ENCODE data around the gene DIPK2A.

Gene DIPK2A, protein sequence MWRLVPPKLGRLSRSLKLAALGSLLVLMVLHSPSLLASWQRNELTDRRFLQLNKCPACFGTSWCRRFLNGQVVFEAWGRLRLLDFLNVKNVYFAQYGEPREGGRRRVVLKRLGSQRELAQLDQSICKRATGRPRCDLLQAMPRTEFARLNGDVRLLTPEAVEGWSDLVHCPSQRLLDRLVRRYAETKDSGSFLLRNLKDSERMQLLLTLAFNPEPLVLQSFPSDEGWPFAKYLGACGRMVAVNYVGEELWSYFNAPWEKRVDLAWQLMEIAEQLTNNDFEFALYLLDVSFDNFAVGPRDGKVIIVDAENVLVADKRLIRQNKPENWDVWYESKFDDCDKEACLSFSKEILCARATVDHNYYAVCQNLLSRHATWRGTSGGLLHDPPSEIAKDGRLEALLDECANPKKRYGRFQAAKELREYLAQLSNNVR

DNA sequence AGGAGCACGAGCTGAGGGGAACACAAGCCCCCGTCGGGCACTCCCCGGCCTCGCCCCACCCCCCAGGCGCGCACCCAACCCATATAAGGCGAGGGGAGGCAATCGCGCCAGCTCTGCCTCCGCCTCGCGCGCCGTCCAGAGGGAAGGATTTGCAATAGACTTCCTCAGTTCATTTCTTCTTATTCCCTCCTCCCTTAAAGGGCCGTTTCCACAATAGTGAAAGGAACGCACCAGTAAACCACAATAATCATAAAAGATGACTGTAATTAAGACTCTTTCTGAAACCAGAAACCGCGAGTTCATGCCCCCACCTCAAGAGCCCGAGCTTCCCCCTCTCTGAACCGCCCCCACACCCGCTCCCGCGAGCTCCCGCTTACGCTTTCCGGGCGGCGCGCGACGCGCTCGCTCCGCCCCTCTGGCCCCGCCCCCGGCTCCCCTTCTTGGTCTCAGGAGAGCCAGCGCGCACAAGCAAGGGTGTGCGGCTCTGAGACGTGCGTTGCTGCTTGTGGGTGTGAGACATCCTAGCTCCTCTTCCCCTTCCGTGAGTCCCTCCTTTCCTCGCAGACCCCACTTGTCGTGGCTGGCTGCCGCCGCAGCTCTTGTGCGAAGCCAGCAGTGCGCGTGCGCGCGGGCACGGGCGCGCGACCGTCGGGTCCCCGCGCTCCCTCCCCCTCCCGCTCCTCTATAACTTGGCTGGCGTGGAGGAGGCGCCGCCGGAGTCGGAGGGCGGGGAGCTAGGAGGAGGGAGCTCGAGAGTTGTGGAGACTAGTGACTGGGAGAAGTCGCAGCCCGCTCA lies at the start of gene DIPK2A:
DIPK2A (plus strand) TSS at position 465 of the 796 bp plus-strand sequence. CDS start 510 bp downstream, outside the sequence.
- peak; percentile 91 for DNase-seq (ENCODE audit: low spot score)

DNA sequence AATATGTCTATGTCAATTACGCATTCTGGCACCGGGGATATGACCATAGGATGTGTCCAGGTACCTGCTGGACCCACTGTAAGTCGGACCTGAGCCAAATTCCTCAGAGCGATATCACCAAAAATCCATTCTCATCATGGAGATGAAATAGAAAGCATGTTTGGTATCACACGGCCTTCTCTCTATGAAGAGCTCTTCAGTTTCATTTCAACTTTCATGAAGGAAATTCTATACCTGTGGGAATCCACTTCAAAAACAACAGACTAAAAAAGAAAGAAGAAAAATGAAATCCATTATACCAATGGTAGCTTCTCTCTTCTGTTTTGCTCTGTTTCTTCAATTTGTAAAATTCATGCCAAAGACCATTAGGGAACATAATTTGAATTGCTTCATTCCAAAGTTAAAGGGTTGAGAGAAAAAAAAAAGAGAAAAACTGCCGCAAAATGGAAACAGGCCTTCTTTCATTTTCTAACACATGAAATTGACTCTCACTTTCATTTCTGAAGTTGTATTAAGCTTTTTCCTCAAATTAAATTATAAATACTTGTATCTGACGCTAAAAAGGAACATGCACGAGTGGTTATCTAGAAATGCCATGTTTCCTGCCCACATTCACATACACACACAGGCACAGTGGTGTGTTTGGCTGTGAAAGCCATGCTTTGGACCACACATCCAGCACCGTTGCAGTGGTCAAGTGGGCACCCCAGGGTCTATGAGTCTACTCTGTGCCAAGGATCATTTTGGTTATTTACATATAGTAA lies 46.9 kb upstream of the DIPK2A start:
- no peak for DNase-seq (ENCODE audit: low spot score)

DNA sequence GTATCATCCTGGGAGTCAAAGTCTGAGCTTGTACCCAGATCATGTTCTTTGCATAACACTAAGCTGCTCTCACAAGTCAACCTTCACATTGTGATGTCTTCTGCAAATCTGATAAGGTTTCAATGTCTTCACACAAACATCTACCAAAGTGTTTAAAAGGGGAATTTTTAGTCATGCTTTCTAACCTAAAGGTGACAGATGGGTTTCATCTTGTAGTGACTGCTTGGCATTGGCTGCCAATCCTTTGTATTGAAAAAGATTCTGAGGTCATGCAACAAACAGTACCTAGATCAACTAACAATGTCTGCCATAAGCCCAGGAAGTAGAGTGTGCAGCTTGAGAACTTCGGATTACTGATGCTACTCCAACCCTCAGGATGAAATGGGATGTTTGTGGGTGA lies 43.6 kb upstream of the DIPK2A start:
- no peak for DNase-seq (ENCODE audit: low spot score)

DNA sequence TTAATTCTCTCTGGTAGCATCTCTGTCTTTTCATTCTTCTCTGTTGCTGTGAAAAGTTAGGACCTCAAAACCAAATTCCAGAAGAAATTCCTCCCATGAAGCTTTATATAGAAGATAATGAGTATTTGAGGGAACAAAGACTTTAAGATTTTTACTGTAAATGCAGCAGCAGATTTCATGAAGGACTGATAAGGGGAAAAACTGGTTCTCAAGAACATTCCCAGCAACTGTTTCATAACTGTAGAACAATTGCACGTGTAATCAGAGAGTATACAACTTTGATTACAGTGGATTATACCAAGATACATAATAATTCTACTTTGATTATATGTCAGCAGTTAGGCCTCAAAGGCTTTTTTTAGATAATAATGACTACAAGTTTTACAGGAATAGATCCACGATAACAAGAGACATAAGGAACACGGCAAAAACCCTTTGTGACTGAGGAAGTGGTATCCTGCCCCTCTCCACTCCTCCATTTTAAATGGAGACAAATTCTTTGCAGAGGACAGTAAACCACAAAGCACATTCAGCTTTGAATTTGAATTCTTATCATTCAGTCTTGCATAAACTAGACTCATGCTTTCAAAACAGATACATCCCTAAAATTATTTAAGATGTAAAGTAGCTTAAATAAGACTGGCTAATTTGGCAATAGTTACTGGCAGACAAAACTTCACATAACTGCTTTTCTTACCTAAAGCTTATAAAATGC lies 42.9 kb upstream of the DIPK2A start:
- no peak for DNase-seq (ENCODE audit: low spot score)

DNA sequence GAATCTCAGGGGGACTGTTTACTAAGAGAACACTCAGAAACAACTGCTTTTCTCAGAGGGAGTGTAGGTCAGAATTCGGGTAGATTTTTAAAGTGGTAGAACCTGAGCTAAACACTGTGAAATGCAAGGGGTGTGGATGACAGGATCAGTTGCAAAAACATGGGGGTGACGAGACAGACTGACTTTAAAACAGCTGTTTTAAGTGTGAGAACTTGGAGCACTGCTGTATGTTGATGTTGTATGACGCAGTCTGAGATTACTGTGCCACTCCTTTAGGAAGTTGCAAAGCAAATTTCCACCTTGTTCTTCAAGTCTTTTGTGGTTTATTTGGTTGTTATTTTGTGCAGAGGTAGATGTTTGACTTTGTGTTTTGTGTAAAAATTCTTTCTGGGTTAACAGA lies 36.8 kb upstream of the DIPK2A start:
- no peak for DNase-seq (ENCODE audit: low spot score)

DNA sequence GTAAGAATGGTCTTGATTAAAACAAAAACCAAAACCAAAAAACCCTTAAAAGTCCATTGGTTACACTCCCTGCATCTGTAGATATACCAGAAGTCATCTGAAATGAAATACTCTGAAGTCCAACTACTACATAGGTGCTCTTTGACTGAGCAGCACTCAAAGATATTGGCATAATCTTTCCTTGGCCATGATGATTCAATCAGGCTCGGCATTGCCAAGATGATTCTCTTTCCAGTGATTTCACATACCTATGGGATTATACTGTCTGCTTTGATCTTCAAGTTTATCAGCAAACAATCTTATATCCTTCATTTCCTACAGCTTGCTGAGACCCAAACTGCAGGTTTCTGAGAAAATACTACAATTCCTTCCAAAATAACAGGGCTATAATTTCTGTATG lies 35.9 kb upstream of the DIPK2A start:
- no peak for DNase-seq (ENCODE audit: low spot score)

DNA sequence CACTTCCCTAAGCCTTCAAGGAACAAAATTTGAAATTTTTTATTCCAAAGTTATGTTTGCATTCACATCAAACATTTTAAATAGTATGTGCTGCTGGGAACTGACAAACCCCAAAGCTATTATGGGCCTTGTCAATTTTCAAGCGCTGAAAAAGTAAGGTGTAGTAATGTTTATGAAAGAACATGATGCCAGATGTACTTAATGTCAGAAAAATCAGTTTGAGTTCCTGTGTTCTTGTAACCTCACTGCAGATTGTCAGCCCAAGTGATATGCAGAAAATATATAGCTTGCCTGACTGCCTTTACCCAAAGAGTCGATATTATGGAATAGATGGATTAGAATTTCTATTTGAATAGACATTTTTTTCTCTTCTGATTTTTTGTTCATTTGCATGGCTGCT lies 20.8 kb upstream of the DIPK2A start:
- no peak for DNase-seq (ENCODE audit: low spot score)

DNA sequence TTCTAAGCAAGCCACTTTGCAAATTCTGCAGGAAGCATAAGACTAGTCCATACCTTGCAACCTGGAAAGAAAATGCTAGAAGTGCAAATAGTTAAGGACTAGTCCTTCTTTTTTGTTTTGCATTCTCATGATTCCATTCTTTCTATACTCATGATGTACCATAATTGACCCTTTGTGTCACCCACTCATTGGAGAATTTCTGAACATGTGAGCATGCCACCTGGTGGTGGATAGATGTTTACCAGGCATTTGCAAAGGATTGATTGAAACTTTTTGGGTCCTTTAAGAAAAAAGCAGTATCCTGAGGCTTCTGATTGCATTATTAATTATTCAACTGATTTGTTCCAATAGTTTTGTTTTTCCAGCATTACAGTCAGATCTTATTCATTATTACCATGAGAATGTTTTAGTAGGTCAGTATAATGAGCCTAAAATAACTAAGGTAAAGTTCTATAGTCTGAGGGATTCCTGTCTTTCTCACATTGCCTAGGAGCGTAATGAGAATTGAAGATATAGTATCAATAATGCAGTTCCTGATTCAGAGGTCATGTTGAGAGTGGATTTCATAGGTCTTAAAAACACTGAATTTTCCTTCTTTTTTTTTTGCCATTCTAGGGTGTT lies 20.2 kb upstream of the DIPK2A start:
- DNase-seq (ENCODE audit: low spot score): peak; percentile 31

DNA sequence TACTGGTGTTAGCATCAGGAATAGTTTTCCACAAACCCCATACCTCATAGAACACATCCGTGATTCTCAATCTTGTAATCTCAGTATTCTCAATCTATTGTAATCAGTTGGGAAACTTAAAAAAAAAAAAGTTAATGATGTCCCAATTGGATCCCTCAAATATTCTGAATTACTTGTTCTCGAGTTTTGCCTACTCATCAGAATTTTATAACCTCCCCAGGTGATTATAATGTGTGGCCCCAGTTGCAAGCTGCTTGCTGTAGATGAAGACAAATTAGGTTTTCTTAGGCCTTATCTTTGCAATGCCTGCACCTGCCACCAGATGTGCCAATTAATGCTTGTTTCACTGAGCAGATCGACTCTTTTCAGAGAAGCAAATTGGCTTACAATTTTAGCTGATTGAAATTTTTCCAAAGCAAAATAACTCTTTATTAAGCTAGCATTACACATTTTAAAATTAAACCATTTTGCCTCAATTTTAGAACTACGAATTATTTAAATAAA lies 19.0 kb upstream of the DIPK2A start:
- DNase-seq (ENCODE audit: low spot score): no peak

DNA sequence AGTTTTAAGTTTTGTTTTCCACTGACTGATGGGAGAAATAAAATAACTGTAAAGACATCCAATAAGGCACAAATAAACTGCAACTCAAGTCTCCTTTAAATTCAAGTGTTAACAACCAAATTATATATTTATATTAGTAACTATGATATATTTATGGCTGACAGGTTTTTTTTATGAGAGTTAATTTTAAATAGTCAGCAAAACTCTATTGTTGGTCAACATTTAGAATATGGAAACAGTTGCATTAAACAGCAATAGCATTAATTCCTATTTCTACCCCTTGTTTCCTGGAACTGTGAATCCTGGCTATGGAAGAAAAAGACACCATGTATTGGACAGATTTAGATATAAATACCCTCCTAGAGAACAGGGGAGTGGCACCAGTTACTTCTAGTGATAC lies 16.5 kb upstream of the DIPK2A start:
- DNase-seq (ENCODE audit: low spot score): no peak

DNA sequence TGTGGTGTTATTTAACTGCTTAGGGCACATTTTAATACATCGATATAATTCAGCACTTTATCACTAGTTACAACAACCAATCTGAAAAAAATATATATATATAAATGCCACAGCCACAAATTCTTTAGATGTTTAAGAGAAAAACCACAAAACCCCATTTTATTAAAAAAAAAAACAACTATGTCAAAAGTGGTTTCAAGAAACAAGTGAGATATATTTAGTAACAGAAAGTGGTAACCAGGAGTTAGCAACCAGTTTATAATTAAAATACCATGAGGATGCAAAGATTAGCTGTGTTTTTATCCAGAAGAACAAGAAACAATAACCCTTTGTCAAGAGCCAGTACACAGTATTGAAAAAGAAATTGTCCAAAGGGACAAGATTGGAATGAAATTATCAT lies 14.8 kb upstream of the DIPK2A start:
- DNase-seq (ENCODE audit: low spot score): no peak

DNA sequence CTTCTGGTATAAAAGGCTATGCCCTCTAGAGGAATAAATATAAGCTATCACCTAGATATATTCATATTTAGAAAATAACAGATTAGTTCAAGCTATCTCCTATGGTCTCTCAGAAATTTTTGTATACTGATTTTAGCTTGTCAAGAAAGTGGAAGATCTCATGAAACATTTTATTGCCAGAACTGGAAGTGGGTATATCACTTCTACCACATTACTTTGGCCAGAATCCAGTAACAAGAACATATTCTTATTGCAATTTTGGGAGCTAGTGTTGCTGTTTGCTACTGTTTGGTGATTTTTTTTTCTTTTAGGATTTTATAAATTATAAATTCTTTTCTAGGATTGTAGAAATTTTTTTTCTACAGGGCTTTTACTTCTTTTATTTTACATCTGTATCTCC lies 14.2 kb upstream of the DIPK2A start:
- no peak for DNase-seq (ENCODE audit: low spot score)

DNA sequence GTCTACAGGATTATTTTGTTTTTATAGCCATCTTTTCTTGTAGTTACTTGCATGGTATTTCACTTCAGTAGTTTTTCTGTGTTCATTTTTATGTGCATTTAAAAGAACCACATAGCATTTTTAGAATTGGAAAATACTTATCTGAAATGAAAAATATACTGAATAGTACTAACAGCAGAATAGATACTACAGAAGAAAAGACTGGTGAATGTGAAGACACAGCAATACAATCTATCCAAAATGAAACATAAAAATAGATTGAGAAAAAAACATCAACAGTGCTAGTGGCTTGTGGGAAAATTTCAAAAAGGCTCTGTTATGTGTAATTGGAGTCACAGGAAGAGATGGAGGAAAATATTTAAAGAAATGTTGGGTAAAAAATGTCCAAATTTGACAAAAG lies 12.7 kb upstream of the DIPK2A start:
- no peak for DNase-seq (ENCODE audit: low spot score)

DNA sequence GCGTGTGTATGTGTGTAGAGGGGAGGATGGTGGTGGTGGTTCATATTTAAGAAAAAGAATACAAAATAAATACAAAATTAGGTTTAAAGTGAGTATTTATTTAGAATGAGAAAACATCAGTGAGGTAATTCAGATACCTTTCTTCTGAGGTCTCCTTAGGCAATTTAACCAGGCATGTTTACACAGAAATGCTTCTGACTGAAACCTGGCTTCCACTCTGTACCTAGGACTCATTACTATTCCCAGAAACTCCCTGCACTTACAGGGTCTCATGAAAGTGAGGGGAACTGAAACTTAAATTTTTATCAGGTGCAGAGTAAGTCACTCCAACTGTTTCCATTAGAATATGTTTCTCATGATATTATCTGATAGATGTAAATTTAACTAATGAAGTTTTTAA lies 10.3 kb upstream of the DIPK2A start:
- DNase-seq (ENCODE audit: low spot score): no peak

DNA sequence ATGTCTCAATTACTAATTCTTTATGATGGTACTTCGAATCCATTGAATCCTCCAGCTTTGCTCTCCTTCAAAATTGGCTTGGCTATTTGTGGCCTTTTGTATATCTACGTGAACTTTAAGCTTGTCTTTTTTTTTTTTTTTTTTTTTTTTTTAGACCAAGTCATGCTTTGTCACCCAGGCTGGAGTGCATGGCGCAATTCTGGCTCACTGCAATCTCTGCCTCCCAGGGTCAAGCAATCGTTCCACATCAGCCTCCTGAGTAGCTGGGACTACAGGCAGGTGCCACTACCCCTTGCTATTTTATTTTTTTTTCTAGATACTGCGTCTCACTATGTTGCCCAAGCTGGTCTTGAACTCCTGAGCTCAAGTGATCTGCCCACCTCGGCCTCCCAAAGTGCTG lies 7.7 kb upstream of the DIPK2A start:
- DNase-seq (ENCODE audit: low spot score): no peak

DNA sequence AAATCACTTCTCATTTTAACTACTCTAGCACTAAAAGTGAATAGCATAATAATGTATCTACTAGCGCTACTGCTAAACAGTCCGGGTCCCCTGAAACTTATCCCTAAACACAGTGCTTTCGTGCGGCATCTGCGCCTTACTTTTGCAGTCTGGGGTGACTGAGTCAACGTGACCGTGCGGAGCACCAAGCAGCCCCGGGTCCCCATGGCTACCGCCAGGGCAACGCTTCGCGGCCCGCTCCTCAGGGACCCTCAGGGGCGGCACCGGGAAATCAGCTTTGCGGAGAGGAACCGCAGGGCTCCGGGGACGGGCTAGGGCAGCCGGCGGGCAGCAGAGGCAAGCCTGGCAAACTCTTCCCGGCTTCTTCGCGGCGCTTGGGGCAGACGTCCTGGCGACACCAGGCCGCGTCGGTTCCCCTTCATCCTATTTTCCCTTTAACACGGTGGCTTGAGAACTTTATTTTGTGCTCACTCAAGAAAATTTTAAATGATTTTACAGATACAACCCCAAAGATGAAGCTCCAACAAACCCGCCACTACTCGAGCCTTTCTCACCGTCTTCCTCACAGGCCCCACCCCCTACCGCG lies 757 bp upstream of the DIPK2A start:
- DNase-seq (ENCODE audit: low spot score): peak; percentile 15

DNA sequence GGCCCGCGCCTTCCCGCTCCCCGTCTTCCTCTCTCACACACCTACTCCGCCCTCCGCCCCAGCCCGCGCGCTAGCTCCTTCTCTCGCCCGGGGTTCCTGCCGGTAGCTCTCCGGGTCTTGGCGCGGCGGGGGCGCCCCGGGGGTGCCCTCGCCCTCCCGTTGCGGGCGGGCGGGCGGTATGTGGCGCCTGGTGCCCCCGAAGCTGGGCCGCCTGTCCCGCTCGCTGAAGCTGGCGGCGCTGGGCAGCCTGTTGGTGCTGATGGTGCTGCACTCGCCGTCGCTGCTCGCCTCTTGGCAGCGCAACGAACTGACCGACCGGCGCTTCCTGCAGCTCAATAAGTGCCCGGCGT lies 507 bp downstream of the DIPK2A start:
- peak; percentile 31 for DNase-seq (ENCODE audit: low spot score)

DNA sequence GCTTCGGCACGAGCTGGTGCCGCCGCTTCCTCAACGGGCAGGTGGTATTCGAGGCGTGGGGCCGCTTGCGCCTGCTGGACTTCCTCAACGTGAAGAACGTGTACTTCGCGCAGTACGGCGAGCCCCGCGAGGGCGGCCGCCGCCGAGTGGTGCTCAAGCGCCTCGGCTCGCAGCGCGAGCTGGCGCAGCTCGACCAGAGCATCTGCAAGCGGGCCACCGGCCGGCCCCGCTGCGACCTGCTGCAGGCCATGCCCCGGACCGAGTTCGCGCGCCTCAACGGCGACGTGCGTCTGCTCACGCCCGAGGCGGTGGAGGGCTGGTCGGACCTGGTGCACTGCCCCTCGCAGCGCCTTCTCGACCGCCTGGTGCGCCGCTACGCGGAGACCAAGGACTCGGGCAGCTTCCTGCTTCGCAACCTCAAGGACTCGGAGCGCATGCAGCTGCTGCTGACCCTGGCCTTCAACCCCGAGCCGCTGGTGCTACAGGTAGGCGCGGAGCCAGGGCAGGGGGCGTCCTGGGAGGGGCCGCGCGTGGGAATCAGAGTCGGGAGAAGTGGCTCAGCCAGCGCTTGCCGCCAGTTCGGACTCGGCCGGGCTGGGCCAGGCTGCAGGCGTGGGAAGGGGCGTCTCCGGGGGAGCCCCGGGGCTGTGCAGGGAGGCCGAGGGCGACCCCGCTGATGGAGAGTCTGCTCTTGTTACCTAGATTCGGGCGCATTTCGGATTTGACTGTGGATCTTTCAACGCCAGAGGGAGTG lies 1.1 kb downstream of the DIPK2A start:
- DNase-seq (ENCODE audit: low spot score): peak; percentile 27

DNA sequence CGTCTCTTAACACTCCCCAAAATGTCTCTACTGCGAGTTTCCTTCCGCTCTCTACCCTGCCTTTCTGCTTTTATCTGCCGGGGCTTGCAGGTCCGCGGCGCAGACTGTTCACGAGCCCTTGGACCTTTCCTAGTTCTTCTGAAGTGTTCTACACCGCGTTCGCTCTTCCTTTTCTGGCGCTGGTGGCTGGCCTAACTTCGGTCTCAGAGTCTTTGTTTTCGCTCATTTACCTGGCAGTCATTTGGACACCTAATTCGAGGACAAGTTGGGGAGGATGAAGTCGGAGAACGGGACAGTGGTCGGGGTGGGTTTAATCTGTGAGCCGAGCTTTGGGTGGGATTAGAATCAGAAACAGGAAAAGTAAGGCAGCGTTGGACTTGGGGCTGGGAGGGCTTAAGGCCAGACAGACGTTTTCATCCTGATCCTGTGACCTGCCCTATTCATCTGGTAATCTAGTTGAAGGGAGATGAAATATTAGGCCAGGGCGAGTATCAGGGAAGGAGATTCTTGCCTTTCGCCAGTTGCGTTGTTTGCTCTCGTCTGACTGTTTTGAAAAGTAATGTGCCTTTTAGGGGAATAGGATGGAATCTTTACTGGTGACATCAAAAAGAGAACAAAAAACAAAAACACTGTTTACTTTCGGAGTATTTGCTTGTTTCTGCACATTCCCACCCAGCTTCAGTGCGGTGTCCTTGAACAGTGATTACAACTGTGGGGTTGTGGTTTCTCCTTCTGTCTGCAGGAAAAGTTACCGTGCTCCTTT lies 1.8 kb downstream of the DIPK2A start:
- DNase-seq (ENCODE audit: low spot score): peak; percentile 73
